ENCODE results near the gene COPB1.
"Not testable (repeated sequence)": the region's sequence is repeated elsewhere in the genome, so short reads cannot be mapped to it uniquely, and the experiment has no call there.

COPB1 gene

DNA sequence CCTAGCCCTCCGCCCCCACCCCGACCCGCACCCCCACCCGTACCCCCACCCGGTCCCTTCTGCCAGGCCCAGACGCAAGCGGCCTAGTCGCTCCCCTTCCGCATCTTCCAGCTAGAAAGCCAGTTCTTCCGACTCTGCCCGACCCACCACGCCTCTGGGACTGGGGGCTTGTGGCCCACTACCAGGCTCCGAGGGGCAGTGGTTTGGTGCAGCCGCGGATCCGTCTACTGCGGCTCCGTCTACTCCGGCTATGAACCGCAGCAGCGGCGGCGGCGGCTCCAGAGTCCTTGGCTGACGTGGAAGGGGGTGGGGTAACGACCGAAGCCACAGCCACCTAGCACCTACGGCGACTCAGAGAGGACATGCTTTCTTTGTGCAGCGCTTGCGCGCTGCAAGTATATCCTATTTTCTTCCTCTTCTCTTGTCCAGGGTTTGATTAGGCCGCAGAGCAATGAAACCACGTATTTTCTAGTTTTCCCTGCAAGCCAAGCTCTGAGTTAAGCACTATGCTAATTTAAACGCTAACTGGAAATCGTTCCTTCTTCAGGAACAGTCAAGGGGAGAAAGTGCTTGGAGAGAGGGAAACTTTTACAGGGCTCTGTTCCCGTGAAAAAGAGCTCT lies at the start of gene COPB1:
Gene COPB1, minus strand, starts transcription at position 252 of the 621 bp plus-strand sequence. CDS start 883 bp downstream, outside the sequence.
- peak; percentile 82 for DNase-seq (ENCODE audit: low read depth, low spot score)

DNA sequence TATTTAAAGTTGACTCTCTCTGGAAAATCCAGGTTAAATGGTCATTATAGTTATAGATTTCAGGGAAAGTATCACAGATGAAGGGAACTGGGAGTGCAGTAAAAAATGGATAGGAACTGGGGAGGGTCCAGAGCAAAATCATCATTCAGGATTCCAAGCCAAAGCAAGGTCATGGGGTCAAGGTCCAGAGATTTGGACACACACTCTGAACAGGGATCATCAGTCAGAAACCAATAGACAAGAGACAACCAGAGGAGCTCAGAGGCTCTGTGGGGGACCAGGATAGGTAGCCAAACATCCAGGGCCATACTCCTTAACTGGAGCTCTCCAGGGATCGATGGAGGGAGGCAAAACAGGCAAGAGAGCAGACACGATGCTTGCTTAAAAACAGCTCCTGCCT lies 47.8 kb upstream of the COPB1 start:
- no peak for DNase-seq (ENCODE audit: low read depth, low spot score)

- DNase-seq (ENCODE audit: low read depth, low spot score), result no peak
Measured at GRCh38 chr11:14546672-14547071, 47.1 kb upstream of the COPB1 start.

- no peak for DNase-seq (ENCODE audit: low read depth, low spot score)
Measured at GRCh38 chr11:14544611-14545010, 45.0 kb upstream of the COPB1 start.

DNA sequence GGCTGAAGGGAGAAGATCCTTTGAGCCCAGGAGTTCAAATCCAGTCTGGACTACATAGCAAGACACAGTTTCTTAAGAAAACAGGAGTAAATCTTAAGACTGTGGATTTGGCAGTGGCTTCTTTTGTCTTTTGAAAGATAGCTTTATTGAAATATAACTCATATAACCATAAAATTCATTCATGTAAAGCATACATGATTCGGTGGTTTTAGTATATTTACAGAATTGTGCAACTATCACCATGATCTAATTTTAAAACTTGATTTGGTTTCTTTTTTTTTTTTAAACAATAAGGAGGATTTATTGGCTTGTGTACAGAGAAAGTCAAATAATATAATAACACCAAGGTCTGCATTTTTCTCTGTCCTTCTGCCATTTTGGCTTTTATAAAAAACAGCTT lies 43.6 kb upstream of the COPB1 start:
- DNase-seq (ENCODE audit: low read depth, low spot score), result no peak

GRCh38 chr11:14542324-14542723 lies 42.7 kb upstream of the COPB1 start:
- DNase-seq (ENCODE audit: low read depth, low spot score), result no peak

DNA sequence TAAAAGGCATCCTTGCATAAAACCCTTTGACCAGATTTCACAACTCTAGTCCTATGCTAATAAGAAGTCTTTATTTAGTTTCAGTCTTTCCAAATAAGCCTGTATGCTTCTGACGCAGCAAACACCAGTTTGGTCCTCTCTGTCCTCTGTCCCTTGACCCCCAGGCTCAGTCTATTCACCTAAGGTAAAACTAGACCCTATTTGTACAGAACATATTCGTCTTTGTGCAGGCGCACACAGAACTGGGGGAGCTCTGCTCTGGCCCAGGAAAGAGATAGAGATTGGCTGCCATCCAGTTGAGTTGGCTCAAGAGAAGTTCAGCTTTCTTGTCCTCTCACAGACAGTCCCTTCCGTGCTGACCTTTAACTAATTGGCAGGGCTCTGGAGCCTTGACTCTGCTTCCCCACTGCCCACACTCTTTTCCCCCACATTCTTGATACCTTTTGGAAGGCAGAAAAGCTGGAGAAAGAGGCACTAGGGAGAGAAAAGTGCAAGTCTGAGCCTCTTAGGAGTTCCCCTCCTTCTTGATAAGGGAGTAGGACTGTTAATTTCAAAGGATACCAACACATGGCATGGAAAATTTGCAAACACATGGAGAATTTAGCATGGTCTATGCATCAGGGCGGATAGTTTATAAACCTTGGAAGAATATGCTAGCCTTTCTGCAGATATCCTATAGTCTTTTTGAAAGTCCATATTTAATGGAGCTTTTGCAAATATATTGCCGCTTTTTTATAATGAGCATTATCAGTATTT lies 41.8 kb upstream of the COPB1 start:
- DNase-seq (ENCODE audit: low read depth, low spot score), result no peak

DNA sequence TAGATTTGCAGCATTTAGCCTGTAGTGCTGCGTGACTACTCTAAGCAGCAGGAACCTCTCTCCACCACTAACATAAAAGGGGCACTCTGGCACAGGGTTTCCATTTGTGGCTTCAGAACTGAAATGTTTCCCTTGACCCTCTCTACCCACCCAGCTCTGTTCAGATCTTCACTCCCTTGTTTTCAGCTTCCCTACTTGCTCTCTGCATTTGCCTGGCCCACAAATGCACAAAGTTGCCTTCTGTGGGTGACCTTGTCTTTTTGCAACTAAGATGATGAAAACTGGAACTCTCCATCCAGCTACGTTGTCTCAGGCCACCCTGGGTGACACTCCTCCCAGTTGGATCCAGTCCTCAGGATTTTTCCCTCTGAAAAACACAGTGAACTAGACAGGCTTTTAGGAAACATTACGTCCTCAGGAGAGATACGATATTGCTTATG lies 40.4 kb upstream of the COPB1 start:
- DNase-seq (ENCODE audit: low read depth, low spot score), result no peak

DNA sequence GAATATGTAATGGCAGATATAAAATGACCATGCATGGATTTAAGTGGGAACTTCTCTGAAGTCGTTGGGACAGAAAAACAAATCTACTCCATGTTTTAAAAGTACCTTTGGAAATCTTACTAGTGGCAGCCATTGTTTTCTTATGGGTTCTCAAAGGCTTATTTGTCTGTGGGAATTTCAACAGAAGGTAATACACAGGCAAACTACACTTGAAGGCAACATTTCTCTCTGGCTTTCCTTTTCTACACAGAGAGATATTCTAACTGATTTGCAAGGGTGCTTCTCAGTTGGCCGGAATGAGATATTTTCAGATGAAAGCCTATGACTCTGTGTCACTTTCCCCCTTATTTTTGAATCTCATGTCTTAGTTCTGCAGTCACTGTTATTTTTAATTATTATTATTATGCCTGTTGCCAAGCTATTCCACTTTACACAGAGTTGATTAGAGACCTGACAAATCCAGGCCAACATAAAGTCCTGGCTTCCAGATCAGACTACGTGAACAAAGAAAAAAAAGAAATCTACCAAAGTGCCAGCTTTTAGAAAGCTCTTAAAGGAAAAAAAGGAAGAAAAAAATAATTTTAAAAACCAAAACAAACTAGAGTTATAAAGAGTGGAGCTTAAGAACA lies 39.4 kb upstream of the COPB1 start:
- DNase-seq (ENCODE audit: low read depth, low spot score), result no peak

DNA sequence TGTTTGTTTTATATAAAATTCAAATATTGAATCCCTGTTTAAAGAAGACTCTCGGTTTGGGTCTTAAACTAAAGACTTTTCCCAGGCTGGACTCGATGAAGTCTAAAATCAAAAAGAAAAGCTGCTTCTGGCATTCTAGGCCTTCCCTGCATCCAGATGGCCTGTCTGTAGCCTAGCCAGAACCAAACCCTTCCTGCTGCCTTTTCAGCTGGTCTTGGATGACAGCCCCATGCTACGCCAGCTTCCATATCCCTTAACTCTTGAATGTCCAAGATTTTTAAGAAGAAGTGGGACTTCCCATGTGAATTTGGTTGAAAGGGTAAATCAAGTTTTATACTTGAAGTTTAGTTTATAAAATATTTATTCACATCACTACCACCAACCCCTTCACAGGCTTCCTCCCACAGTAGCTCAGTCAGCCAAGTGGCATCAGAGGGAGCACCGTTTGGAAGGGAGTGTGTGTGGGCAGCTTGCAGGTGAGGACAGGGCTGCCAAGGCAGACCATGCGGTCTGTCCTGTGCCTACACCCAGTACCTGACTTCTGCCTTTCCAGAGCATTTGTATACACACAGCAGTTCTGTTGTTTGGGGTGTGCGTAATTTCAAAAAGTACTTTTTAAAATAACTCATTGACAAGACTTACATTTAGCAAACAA lies 38.8 kb upstream of the COPB1 start:
- no peak for DNase-seq (ENCODE audit: low read depth, low spot score)

DNA sequence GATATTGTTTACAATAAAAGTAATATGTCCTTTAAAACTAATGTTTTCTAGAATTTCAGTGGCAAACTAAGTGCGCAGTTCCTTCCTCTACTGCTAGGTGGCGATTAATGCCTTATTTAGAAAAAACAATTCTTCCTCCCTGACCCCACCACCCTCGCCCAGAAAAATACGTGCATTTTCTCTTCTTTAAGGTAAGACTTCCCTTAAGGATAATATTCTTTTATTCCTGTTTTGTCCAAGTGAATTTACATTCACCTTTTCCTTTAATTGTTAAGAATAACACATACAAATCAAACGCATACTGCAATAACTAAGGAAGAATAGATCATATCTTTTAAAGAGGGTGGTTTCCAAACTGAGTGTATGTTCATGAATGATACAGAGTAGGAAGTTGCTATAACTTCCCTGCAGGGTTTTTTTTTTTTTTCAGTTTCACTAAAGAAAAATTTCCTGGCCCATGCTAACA lies 37.6 kb upstream of the COPB1 start:
- DNase-seq (ENCODE audit: low read depth, low spot score), result no peak

- DNase-seq (ENCODE audit: low read depth, low spot score), result not testable (repeated sequence)
Measured at GRCh38 chr11:14535166-14535565, 35.6 kb upstream of the COPB1 start.

GRCh38 chr11:14529951-14530350 lies 30.3 kb upstream of the COPB1 start:
- DNase-seq (ENCODE audit: low read depth, low spot score), result no peak

DNA sequence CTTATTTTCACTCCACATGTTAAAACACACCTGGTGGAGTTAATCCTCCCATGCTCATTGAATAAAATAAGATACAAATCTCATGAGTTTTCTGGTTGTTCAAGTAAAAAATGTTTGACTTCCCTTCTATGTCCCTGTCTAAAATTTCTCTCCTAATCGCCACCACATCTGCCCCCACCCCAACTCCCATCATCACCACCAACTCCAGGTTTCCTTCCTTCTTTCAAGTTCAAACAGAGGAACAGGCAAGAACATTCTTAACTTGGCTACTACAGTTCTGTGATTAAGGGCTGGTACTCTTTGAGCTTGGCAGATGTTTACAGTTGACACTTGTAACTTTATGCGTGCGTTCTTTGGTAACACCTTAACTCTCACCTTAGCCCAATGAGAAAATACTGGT lies 29.7 kb upstream of the COPB1 start:
- no peak for DNase-seq (ENCODE audit: low read depth, low spot score)

DNA sequence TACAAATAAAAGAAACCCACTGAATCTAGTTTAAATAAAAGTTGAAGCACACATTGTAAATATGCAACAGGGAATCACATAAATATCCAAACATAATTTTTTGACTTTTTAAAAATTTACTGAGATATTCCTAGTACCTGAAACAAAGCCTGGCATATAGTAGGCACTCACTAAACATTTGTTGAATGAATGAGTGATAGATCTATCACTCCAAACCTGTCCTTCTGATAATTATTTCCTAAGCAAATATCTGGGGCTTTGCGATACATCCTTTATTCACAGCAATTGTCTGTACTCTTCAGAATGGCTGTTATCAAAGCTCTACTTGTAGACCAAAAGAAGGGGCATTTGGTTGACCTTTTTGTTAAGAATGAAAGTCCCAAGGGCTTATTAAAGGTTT lies 23.2 kb upstream of the COPB1 start:
- no peak for DNase-seq (ENCODE audit: low read depth, low spot score)

- DNase-seq (ENCODE audit: low read depth, low spot score), result no peak
Measured at GRCh38 chr11:14522245-14522644, 22.6 kb upstream of the COPB1 start.

- no peak for DNase-seq (ENCODE audit: low read depth, low spot score)
Measured at GRCh38 chr11:14520747-14521151, 21.1 kb upstream of the COPB1 start.

GRCh38 chr11:14519917-14520746 lies 20.5 kb upstream of the COPB1 start, which contains the start of gene PSMA1:
PSMA1 (minus strand) TSS chr11:14520386; CDS start chr11:14520299, 87 bp downstream.
- peak; percentile 82 for DNase-seq (ENCODE audit: low read depth, low spot score)

DNA sequence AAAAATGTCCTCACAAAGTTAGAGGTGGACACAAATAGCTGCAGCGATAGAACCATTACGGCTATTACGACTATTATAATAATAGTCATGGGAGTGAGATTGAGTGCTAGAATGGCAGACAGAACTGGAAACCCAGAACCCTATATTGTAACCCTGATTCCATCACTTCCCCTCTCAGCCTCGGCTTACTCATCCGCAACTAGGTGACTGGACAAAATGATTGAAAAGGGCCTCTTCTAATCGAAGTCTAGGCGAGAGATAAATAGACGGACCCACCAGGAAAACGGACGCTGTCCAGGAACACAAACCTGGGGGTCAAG lies 19.9 kb upstream of the COPB1 start:
- DNase-seq (ENCODE audit: low read depth, low spot score), result no peak

GRCh38 chr11:14518820-14519219 lies 19.2 kb upstream of the COPB1 start:
- no peak for DNase-seq (ENCODE audit: low read depth, low spot score)

GRCh38 chr11:14513800-14514199 lies 14.2 kb upstream of the COPB1 start:
- no peak for DNase-seq (ENCODE audit: low read depth, low spot score)
